ENCODE results near the gene HSD11B1. TPM values are rescaled to one million over a fixed set of nuclear protein-coding genes. Genes with fewer than 3 reads are reported as not detected.

Gene HSD11B1
- total and polyA plus RNA-seq, 4 donors = 0.09 to 488 (median 304) TPM

DNA sequence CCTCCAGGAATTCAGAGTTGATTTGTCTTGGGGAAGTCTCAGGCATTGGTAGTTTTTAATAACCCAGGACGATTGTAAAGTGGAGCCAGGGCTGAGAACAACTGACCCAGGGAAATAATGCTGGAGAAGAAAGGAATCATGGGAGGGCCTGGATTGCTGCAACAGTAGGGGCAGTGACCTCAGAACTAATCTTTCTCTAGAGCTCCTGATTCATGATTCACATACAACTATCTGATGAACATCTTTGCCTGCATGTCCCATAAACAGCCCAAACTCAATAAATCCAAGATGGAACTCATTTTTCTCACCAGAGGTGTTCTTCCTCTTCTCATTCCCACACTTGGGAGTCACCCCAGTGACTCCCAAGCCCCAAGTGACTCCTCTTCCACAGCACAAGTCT, 37.5 kb upstream of the HSD11B1 start:
- Histone ChIP-seq H3K4me1 (ENCODE audit: control insufficient read depth in 4 of 4, insufficient read depth in 4 of 4, low read length in 3 of 4) (peaks cover 15 to 57% (median 39%) of the 10 kb centered on the region in 4 donors), H3K4me3 (ENCODE audit: low read depth in 1 of 3, low read length in 3 of 3) (no peak overlapping the region), H3K9ac (ENCODE audit: low read depth in 1 of 2, low read length in 2 of 2) (no peak overlapping the region), H3K9me3 (ENCODE audit: control insufficient read depth in 4 of 4, low read length in 3 of 4) (no peaks in the 10 kb centered on the region), H3K27me3 (ENCODE audit: control insufficient read depth in 4 of 4, insufficient read depth in 4 of 4, low read length in 3 of 4) (no peaks in the 10 kb centered on the region), H3K36me3 (ENCODE audit: control insufficient read depth in 4 of 4, insufficient read depth in 3 of 4, low read depth in 1 of 4, low read length in 3 of 4) (no peaks in the 10 kb centered on the region), H3K27ac (ENCODE audit: low read depth in 1 of 2, low read length in 2 of 2) (peak overlapping the region in 1 of 2 donors; percentile 26)
- TF ChIP-seq RXRA (IDR thresholded peaks at IDR 0.05) (peak; percentile 80 to 89), TAF1 (conservative IDR thresholded peaks at IDR 0.05) (no peak), YY1 (IDR thresholded peaks at IDR 0.05) (peak; percentile 50), FOXA1 (IDR thresholded peaks at IDR 0.05) (peak; percentile 26), HNF4G (IDR thresholded peaks at IDR 0.05) (peak; percentile 14), HNF4A (conservative IDR thresholded peaks at IDR 0.05) (peak; percentile 47 to 67), RAD21 (IDR thresholded peaks at IDR 0.05) (no peak), SP1 (IDR thresholded peaks at IDR 0.05) (peak; percentile 12), FOXA2 (IDR thresholded peaks at IDR 0.05) (peak; percentile 7), GABPA (IDR thresholded peaks at IDR 0.05 in 1 of 2, conservative IDR thresholded peaks at IDR 0.05 in 1 of 2) (no peak), EGR1 (IDR thresholded peaks at IDR 0.05; ENCODE audit: low read depth in 2 of 2) (no peak)
- TF ChIP-seq, protein P1, sequence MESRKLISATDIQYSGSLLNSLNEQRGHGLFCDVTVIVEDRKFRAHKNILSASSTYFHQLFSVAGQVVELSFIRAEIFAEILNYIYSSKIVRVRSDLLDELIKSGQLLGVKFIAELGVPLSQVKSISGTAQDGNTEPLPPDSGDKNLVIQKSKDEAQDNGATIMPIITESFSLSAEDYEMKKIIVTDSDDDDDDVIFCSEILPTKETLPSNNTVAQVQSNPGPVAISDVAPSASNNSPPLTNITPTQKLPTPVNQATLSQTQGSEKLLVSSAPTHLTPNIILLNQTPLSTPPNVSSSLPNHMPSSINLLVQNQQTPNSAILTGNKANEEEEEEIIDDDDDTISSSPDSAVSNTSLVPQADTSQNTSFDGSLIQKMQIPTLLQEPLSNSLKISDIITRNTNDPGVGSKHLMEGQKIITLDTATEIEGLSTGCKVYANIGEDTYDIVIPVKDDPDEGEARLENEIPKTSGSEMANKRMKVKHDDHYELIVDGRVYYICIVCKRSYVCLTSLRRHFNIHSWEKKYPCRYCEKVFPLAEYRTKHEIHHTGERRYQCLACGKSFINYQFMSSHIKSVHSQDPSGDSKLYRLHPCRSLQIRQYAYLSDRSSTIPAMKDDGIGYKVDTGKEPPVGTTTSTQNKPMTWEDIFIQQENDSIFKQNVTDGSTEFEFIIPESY (IDR thresholded peaks at IDR 0.05) = peak; percentile 32
- TF ChIP-seq, protein P2, sequence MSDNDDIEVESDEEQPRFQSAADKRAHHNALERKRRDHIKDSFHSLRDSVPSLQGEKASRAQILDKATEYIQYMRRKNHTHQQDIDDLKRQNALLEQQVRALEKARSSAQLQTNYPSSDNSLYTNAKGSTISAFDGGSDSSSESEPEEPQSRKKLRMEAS (IDR thresholded peaks at IDR 0.05) = peak; percentile 46
- TF ChIP-seq, protein P3, sequence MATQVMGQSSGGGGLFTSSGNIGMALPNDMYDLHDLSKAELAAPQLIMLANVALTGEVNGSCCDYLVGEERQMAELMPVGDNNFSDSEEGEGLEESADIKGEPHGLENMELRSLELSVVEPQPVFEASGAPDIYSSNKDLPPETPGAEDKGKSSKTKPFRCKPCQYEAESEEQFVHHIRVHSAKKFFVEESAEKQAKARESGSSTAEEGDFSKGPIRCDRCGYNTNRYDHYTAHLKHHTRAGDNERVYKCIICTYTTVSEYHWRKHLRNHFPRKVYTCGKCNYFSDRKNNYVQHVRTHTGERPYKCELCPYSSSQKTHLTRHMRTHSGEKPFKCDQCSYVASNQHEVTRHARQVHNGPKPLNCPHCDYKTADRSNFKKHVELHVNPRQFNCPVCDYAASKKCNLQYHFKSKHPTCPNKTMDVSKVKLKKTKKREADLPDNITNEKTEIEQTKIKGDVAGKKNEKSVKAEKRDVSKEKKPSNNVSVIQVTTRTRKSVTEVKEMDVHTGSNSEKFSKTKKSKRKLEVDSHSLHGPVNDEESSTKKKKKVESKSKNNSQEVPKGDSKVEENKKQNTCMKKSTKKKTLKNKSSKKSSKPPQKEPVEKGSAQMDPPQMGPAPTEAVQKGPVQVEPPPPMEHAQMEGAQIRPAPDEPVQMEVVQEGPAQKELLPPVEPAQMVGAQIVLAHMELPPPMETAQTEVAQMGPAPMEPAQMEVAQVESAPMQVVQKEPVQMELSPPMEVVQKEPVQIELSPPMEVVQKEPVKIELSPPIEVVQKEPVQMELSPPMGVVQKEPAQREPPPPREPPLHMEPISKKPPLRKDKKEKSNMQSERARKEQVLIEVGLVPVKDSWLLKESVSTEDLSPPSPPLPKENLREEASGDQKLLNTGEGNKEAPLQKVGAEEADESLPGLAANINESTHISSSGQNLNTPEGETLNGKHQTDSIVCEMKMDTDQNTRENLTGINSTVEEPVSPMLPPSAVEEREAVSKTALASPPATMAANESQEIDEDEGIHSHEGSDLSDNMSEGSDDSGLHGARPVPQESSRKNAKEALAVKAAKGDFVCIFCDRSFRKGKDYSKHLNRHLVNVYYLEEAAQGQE (IDR thresholded peaks at IDR 0.05) = peak; percentile 13
- TF ChIP-seq, protein P4, sequence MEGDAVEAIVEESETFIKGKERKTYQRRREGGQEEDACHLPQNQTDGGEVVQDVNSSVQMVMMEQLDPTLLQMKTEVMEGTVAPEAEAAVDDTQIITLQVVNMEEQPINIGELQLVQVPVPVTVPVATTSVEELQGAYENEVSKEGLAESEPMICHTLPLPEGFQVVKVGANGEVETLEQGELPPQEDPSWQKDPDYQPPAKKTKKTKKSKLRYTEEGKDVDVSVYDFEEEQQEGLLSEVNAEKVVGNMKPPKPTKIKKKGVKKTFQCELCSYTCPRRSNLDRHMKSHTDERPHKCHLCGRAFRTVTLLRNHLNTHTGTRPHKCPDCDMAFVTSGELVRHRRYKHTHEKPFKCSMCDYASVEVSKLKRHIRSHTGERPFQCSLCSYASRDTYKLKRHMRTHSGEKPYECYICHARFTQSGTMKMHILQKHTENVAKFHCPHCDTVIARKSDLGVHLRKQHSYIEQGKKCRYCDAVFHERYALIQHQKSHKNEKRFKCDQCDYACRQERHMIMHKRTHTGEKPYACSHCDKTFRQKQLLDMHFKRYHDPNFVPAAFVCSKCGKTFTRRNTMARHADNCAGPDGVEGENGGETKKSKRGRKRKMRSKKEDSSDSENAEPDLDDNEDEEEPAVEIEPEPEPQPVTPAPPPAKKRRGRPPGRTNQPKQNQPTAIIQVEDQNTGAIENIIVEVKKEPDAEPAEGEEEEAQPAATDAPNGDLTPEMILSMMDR (IDR thresholded peaks at IDR 0.05; ENCODE audit: low read depth, low read length, missing input control) = no peak
- DNase-seq (ENCODE audit: low spot score) = no peak
- 34% methylated on average over 1 of the region's 1 CpG for WGBS

DNA sequence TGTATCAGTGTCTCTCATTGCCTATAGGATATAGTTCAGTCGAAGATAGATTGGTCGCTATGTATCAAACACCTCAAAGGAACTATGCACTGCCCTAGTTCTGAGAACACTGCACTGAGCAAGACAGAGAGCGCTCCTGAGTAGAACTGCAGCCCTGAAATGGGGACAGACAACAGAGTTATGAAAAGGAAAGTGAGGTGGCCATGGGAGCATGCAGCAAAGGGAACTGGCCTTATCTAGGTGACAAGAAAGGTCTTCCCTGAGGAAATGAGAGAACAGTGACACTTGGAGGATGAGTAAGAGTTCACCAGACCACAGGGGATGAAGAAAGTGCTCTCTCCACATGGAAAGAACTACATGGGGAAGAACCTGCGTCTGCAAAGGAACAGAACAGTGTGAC, 36.9 kb upstream of the HSD11B1 start:
- no peaks in the 10 kb centered on the region for H3K36me3 ChIP-seq (ENCODE audit: control insufficient read depth in 4 of 4, insufficient read depth in 3 of 4, low read depth in 1 of 4, low read length in 3 of 4)
- H3K9me3 ChIP-seq (ENCODE audit: control insufficient read depth in 4 of 4, low read length in 3 of 4) = no peaks in the 10 kb centered on the region
- H3K4me3 ChIP-seq (ENCODE audit: low read depth in 1 of 3, low read length in 3 of 3) = no peak overlapping the region
- 86% methylated on average over 4 of the region's 4 CpGs for WGBS
- H3K27me3 ChIP-seq (ENCODE audit: control insufficient read depth in 4 of 4, insufficient read depth in 4 of 4, low read length in 3 of 4) = no peaks in the 10 kb centered on the region
- H3K4me1 ChIP-seq (ENCODE audit: control insufficient read depth in 4 of 4, insufficient read depth in 4 of 4, low read length in 3 of 4) = peaks cover 12 to 54% (median 36%) of the 10 kb centered on the region in 4 donors
- TF ChIP-seq HNF4G (IDR thresholded peaks at IDR 0.05) (no peak), TAF1 (conservative IDR thresholded peaks at IDR 0.05) (no peak), HNF4A (conservative IDR thresholded peaks at IDR 0.05) (no peak), GABPA (IDR thresholded peaks at IDR 0.05 in 1 of 2, conservative IDR thresholded peaks at IDR 0.05 in 1 of 2) (no peak), FOXA1 (IDR thresholded peaks at IDR 0.05) (no peak), SP1 (IDR thresholded peaks at IDR 0.05) (no peak), YY1 (IDR thresholded peaks at IDR 0.05) (no peak)
- TF ChIP-seq, protein P4 (IDR thresholded peaks at IDR 0.05; ENCODE audit: low read depth, low read length, missing input control) = no peak
- TF ChIP-seq, protein P3 (IDR thresholded peaks at IDR 0.05) = no peak
- DNase-seq (ENCODE audit: low spot score) = no peak
- H3K27ac ChIP-seq (ENCODE audit: low read depth in 1 of 2, low read length in 2 of 2) = peak overlapping the region in 1 of 2 donors; percentile 26
- H3K9ac ChIP-seq (ENCODE audit: low read depth in 1 of 2, low read length in 2 of 2) = no peak overlapping the region

Data from liver (tissue), 9 donors.